Type B pancreatic cell (in vitro differentiated cells): ENCODE data around the gene SCYGR4. TPM values are rescaled to one million over a fixed set of nuclear protein-coding genes. Genes with fewer than 3 reads are reported as not detected.

Experiments used
- DNase-seq: peaks from one replicate; pipeline ENCODE4 v3.0.0; 2021; ENCODE audit warnings: mixed read lengths; ENCODE audit not compliant: unreplicated experiment; ENCODE audit errors: extremely low spot score
- H3K27ac Mint-ChIP-seq: 2 replicates; pipeline ENCODE4 v1.8.0; 2021; ENCODE audit warnings: mild to moderate bottlenecking, mixed read lengths
- H3K27me3 Mint-ChIP-seq: 2 replicates; pipeline ENCODE4 v1.8.0; 2021; ENCODE audit warnings: mixed read lengths
- H3K36me3 Mint-ChIP-seq: 2 replicates; pipeline ENCODE4 v1.8.0; 2021; ENCODE audit warnings: mixed read lengths
- H3K4me1 Mint-ChIP-seq: one replicate; pipeline ENCODE4 v1.8.0; 2021; ENCODE audit warnings: mixed read lengths; ENCODE audit not compliant: unreplicated experiment
- H3K4me3 Mint-ChIP-seq: 2 replicates; pipeline ENCODE4 v1.8.0; 2021; ENCODE audit warnings: mild to moderate bottlenecking, mixed read lengths
- H3K9me3 Mint-ChIP-seq: 2 replicates; pipeline ENCODE4 v1.8.0; 2021; ENCODE audit warnings: mixed read lengths
- total RNA-seq: library from RNA; stranded (reverse); gene quantifications from 2 replicates; pipeline ENCODE4 v1.2.1, GENCODE V29; 2021; ENCODE audit warnings: low replicate concordance
- TF ChIP-seq, protein P1 (sequence below): fragments of 200-600 bp; sonication (generic); conservative IDR thresholded peaks from 2 replicates; pipeline ENCODE4 v1.5.0; 2021; ENCODE audit warnings: antibody characterized with exemption, mild to moderate bottlenecking

Gene SCYGR4
- total RNA-seq, 1 donor from 2014 or later, result not detected

DNA sequence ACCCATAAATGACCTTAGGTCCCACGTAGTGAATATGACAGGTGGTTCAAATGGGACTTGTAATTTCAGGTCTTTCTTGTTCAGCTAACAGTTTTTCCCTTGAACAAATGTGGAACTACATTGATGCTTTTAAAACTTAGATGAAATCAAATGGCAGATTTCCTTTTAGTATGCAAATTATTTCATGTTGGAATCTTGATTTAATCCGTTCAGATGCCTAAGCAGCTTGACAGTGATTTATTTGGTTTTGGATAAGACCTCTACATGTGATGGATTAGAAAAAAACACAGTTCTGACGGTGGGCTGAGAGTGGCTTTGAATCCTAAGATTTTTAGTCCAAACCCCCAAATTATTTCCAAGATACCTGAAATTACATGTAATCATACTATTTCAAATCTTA lies 16.9 kb downstream of the SCYGR4 start:
- no peak for DNase-seq
- no peaks in the 10 kb centered on the region for H3K4me1 Mint-ChIP-seq
- H3K9me3 Mint-ChIP-seq, result no peaks in the 10 kb centered on the region
- TF ChIP-seq, protein P1, sequence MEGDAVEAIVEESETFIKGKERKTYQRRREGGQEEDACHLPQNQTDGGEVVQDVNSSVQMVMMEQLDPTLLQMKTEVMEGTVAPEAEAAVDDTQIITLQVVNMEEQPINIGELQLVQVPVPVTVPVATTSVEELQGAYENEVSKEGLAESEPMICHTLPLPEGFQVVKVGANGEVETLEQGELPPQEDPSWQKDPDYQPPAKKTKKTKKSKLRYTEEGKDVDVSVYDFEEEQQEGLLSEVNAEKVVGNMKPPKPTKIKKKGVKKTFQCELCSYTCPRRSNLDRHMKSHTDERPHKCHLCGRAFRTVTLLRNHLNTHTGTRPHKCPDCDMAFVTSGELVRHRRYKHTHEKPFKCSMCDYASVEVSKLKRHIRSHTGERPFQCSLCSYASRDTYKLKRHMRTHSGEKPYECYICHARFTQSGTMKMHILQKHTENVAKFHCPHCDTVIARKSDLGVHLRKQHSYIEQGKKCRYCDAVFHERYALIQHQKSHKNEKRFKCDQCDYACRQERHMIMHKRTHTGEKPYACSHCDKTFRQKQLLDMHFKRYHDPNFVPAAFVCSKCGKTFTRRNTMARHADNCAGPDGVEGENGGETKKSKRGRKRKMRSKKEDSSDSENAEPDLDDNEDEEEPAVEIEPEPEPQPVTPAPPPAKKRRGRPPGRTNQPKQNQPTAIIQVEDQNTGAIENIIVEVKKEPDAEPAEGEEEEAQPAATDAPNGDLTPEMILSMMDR, result no peak
- H3K36me3 Mint-ChIP-seq, result no peaks in the 10 kb centered on the region
- H3K27ac Mint-ChIP-seq, result no peak overlapping the region
- H3K4me3 Mint-ChIP-seq, result no peak overlapping the region
- H3K27me3 Mint-ChIP-seq, result peaks cover 3% of the 10 kb centered on the region

DNA sequence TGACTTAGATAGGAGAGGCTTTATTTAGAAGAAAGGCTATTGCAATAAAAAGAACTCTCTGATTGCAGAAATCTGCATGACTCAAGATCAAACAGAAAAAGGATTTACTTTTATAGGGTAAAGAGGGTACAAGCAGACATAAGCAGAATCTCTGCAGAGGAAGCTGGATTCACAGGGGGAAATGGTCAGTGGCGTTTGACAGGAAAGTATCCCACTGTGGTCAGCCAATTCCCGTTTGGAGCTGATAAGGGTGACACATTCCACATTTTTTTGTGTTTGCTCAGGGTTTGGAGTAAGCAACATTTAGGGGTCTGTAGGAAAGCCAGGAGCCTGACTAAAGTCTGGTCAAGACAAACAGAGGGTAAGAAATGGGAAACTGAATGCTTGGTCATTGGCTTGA lies 25.4 kb downstream of the SCYGR4 start:
- TF ChIP-seq, protein P1, result no peak
- no peak for DNase-seq
- no peak overlapping the region for H3K27ac Mint-ChIP-seq
- no peaks in the 10 kb centered on the region for H3K36me3 Mint-ChIP-seq
- H3K4me1 Mint-ChIP-seq, result no peaks in the 10 kb centered on the region
- no peaks in the 10 kb centered on the region for H3K27me3 Mint-ChIP-seq
- H3K4me3 Mint-ChIP-seq, result no peak overlapping the region
- H3K9me3 Mint-ChIP-seq, result no peaks in the 10 kb centered on the region

DNA sequence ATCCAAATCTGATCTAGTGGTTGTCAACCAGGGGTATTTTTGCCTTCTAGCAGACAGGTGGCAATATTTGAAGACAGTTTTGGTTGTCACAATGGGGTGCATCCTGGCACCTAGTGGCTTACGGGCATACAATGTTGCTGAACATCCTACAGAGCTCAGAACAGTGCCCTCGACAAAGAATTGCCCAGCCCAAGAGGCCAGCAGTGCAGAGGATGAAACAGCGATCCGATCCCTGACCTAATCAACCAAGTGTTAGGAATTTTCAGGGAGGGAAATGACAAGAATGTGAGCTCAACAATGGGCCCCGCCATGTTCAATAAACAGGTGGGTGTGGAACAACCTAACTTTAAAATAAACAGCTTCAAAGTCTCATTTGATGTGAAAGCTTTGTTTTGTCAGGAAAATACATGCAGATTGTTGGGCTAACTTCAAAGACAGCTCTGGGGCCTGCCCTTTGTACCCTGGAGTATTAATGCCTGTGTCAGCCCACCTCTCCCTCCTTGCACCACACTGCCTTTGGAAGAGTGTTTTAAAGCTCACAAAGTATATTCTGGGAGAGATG lies 26.8 kb downstream of the SCYGR4 start:
- DNase-seq, result no peak
- Mint-ChIP-seq H3K9me3 (no peaks in the 10 kb centered on the region), H3K4me1 (peaks cover 2% of the 10 kb centered on the region), H3K36me3 (no peaks in the 10 kb centered on the region), H3K27ac (no peak overlapping the region), H3K27me3 (no peaks in the 10 kb centered on the region), H3K4me3 (no peak overlapping the region)
- TF ChIP-seq, protein P1, result no peak

DNA sequence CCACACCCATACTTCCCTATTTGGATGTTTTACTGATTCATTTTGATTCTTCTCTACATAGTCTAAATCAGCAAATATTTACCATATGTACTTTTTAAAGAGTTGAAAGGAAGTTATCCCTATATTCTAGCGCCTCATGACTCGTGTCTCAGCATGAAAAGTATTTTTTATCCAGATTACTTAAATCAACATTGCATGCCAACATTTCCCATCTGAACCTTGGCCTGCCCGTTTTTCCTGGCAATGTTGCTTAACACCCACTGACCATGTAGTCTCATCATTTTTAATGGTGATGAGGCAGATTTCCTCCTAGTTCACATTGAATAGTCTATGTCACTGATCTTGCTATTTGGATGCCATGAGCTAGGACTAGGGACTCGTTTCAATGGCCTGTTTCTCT lies 36.1 kb downstream of the SCYGR4 start:
- H3K9me3 Mint-ChIP-seq, result no peaks in the 10 kb centered on the region
- H3K4me1 Mint-ChIP-seq, result peaks cover 6% of the 10 kb centered on the region
- DNase-seq, result no peak
- H3K36me3 Mint-ChIP-seq, result no peaks in the 10 kb centered on the region
- no peaks in the 10 kb centered on the region for H3K27me3 Mint-ChIP-seq
- no peak overlapping the region for H3K27ac Mint-ChIP-seq
- TF ChIP-seq, protein P1, result no peak
- H3K4me3 Mint-ChIP-seq, result no peak overlapping the region

DNA sequence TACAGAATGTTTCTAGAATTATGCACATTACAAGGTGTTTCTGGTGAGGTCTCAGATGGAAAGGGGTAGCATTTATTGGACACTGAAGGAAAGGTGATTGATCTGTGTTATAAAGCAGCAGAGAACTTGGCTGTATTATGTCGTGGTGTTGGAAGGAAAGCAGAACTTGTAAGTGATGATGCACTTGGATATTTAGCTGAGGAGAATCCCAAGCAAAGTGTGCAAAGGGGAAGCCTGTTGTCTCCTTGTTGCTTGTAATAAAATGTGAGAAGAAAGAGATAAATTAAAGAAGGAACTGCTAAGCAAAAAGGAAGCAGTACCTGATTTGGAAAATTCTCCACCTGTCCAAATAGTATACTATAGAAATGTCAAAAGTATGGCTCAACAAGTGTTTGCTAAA lies 37.1 kb downstream of the SCYGR4 start:
- H3K4me3 Mint-ChIP-seq, result no peak overlapping the region
- no peaks in the 10 kb centered on the region for H3K27me3 Mint-ChIP-seq
- H3K4me1 Mint-ChIP-seq, result peaks cover under 1% of the 10 kb centered on the region
- no peak for DNase-seq
- no peaks in the 10 kb centered on the region for H3K9me3 Mint-ChIP-seq
- no peaks in the 10 kb centered on the region for H3K36me3 Mint-ChIP-seq
- H3K27ac Mint-ChIP-seq, result no peak overlapping the region
- TF ChIP-seq, protein P1, result no peak

DNA sequence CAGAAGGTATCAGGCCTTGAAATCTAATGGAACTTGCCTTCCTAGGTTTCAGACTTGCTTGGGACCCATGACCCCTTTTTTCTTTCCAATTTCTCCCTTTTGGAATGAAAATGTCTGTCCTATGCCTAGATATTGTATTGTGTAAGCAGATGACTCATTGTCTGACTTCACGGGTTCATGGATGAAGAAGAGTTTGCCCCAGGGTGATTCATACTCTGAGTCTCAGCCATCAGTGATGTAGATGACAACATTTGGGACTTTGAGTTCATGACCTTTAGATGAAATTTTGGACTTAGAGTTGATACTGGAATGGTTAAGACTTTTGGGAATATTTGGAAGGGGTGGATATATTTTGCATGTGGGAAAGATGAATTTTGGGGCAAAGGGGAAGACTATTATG lies 38.2 kb downstream of the SCYGR4 start:
- DNase-seq, result no peak

More for the DNA sequence above, 38.2 kb downstream of the SCYGR4 start:
- Mint-ChIP-seq H3K36me3 (no peaks in the 10 kb centered on the region), H3K27ac (no peak overlapping the region), H3K4me3 (no peak overlapping the region), H3K9me3 (no peaks in the 10 kb centered on the region), H3K4me1 (no peaks in the 10 kb centered on the region), H3K27me3 (no peaks in the 10 kb centered on the region)
- TF ChIP-seq, protein P1, result no peak
